Measurements from ENCODE around the gene PRKCA. TPM values are rescaled to one million over a fixed set of nuclear protein-coding genes. Genes with fewer than 3 reads are reported as not detected.
A peak's percentile ranks its signal among the peaks of the same experiment; 100 is the strongest.
"Not testable (repeated sequence)": the region's sequence is repeated elsewhere in the genome, so short reads cannot be mapped to it uniquely, and the experiment has no call there.

The PRKCA gene
- total RNA-seq: 100 to 1,000 TPM; 107 TPM
- polyA plus RNA-seq: 1 to 10 TPM; 1.1 to 5.3 TPM

DNA sequence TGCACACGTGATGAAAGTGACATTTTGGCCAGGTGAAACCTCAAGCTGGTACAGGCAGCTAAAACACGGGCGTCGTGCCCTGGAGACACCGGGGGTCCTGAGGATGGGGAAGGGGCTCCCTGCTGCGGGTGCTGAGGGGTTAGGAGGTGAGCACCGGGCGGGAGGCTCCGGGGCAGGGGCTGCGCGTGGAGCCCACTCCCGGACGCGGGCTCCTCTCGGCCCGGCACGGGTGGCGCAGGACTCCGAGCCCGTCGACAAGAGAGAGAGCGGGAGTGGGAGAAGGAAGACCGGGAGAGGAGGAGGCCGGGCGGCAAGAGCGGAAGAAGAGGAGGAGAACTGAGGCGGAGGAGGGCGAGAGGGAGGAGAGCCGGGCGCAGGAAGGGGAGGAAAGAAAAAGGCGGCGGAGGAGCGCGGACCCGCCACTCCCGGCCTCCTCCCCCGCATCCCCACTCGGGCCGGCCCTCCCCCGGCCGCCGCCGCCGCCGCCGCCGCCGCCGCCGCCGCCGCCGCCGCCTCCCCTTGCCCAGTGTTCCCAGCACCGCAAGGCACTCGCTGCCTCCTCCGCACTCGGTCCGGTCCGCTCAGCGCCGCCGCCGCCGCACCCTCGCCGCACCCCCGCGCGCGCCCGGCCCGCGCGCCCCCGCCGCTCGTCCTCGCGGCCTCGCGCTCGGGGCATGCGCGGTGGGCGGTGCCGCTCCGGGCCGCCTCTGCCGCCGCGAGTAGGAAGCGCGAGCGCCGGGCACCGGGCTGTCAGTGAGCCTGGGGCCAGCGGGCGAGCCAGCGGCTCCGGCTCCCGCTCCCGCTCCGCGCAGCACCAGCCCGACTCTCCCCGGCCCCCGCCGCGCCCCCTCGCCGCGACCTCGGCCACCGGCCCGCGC, at the start of gene PRKCA:
Gene PRKCA (plus strand): TSS at position 750 of the 878 bp plus-strand sequence.
- ChIA-PET CTCF (ENCODE audit: partially characterized antibody) (interaction anchor here (1.3 to 1.4 kb wide), 2 partner anchors 12 to 265 kb away, joined by 4 to 6 read pairs; no protein-coding TSS in a partner anchor), POLR2A (ENCODE audit: partially characterized antibody) (interaction anchor here (0.6 to 3.3 kb wide), 6 partner anchors 11 to 96 kb away, joined by 3 to 24 read pairs (median 3); no protein-coding TSS in a partner anchor)
- intact Hi-C loops (cut with micrococcal nuclease): loop anchor here (1.0 to 5.0 kb wide), 4 partner anchors 45 to 265 kb away; no protein-coding TSS in a partner anchor
- Mint-ChIP-seq H3K36me3 (peaks cover 11 to 20% of the 10 kb centered on the region in 2 donors), H3K4me1 (peaks cover 38 to 64% (median 46%) of the 10 kb centered on the region in 4 donors), H3K9me3 (peaks cover 0 to 6% (median 0%) of the 10 kb centered on the region in 8 donors), H3K27me3 (no peaks in the 10 kb centered on the region), H3K4me3 (peak within 1 kb of the TSS; percentile 94 to 100 (median 99)), H3K27ac (peak within 1 kb of the TSS; percentile 90 to 97 (median 96))
- peaks cover 43% of the 10 kb centered on the region for H3K4me1 ChIP-seq (ENCODE audit: insufficient read depth, low read length)
- peak within 1 kb of the TSS; percentile 59 for H3K27ac ChIP-seq (ENCODE audit: low read depth, low read length)
- peak within 1 kb of the TSS; percentile 63 to 86 for H3K4me3 ChIP-seq (ENCODE audit: low read length in 2 of 2)
- peak; percentile 60 to 78 (median 73) for DNase-seq
- H3K36me3 ChIP-seq (ENCODE audit: insufficient read depth, low read length): no peaks in the 10 kb centered on the region
- no peaks in the 10 kb centered on the region for H3K27me3 ChIP-seq (ENCODE audit: insufficient read depth, low read length)
- no peaks in the 10 kb centered on the region for H3K9me3 ChIP-seq (ENCODE audit: control insufficient read depth in 1 of 2, low read length in 2 of 2)

DNA sequence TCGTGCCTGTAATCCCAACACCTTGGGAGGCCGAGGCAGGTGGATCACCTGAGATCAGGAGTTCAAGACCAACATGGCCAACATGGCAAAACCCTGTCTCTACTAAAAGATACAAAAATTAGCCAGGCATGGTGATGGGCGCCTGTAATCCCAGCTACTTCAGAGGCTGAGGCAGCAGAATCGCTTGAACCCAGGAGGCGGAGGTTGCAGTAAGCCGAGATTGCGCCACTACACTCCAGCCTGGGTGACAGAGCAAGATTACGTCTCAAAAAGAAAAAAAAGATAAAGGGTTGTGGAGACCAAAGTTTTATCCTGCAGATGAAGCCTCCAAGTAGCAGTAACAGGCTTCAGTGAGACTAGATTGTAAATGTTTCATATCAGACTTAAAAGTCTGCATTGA, 49.0 kb upstream of the PRKCA start:
- DNase-seq; H3K27ac ChIP-seq (ENCODE audit: low read depth, low read length); H3K4me3 Mint-ChIP-seq; H3K36me3 Mint-ChIP-seq; H3K27me3 Mint-ChIP-seq; H3K36me3 ChIP-seq (ENCODE audit: insufficient read depth, low read length); H3K27me3 ChIP-seq (ENCODE audit: insufficient read depth, low read length); H3K4me3 ChIP-seq (ENCODE audit: low read length in 2 of 2); intact Hi-C loops (cut with micrococcal nuclease); H3K9me3 Mint-ChIP-seq; H3K9me3 ChIP-seq (ENCODE audit: control insufficient read depth in 1 of 2, low read length in 2 of 2); POLR2A ChIA-PET (ENCODE audit: partially characterized antibody); CTCF ChIA-PET (ENCODE audit: partially characterized antibody): not testable (repeated sequence)
- Mint-ChIP-seq H3K4me1 (peaks cover 16 to 31% (median 22%) of the 10 kb centered on the region in 4 donors), H3K27ac (peak overlapping the region in 2 of 7 donors; percentile 27 to 46)
- H3K4me1 ChIP-seq (ENCODE audit: insufficient read depth, low read length): peaks cover 28% of the 10 kb centered on the region

DNA sequence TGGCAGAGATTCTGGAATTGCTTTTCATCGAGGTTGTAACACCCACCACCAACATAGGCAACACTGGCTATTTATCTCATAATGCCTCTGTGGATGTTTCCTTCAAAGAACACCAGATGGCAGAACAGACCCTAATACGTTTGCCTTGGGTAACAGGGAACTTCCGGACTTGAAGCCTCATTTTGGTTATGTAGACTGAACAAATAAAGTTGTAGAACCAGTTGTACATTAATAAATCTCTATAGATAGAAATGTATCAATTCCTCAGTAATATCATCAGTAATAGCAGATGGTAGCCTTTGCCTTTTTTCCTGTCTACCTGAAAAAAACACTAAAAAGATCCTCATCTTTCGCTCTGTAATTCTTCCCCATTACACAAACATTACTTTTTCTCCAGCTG, 47.3 kb upstream of the PRKCA start:
- CTCF ChIA-PET (ENCODE audit: partially characterized antibody): interaction anchor here (0.7 to 2.8 kb wide), 13 partner anchors 9 to 651 kb away, joined by 3 to 40 read pairs (median 4); no protein-coding TSS in a partner anchor
- Histone ChIP-seq H3K27ac (ENCODE audit: low read depth, low read length) (peak overlapping the region; percentile 10), H3K36me3 (ENCODE audit: insufficient read depth, low read length) (no peaks in the 10 kb centered on the region), H3K4me1 (ENCODE audit: insufficient read depth, low read length) (peaks cover 26% of the 10 kb centered on the region), H3K9me3 (ENCODE audit: control insufficient read depth in 1 of 2, low read length in 2 of 2) (no peaks in the 10 kb centered on the region), H3K27me3 (ENCODE audit: insufficient read depth, low read length) (no peaks in the 10 kb centered on the region), H3K4me3 (ENCODE audit: low read length in 2 of 2) (no peak overlapping the region)
- Mint-ChIP-seq H3K4me1 (peaks cover 16 to 25% (median 20%) of the 10 kb centered on the region in 4 donors), H3K9me3 (no peaks in the 10 kb centered on the region), H3K4me3 (peak overlapping the region; percentile 25 to 81 (median 66)), H3K36me3 (no peaks in the 10 kb centered on the region), H3K27ac (peak overlapping the region; percentile 19 to 95 (median 81)), H3K27me3 (no peaks in the 10 kb centered on the region)
- intact Hi-C loops (cut with micrococcal nuclease): loop anchor here (1.0 to 5.0 kb wide), 6 partner anchors 47 to 651 kb away; partner anchors contain the start of gene PRKCA
- POLR2A ChIA-PET (ENCODE audit: partially characterized antibody): interaction anchor here (0.7 to 1.6 kb wide), 8 partner anchors 9 to 312 kb away, joined by 3 to 6 read pairs (median 4); no protein-coding TSS in a partner anchor
- DNase-seq: peak; percentile 64 to 74 (median 70)

DNA sequence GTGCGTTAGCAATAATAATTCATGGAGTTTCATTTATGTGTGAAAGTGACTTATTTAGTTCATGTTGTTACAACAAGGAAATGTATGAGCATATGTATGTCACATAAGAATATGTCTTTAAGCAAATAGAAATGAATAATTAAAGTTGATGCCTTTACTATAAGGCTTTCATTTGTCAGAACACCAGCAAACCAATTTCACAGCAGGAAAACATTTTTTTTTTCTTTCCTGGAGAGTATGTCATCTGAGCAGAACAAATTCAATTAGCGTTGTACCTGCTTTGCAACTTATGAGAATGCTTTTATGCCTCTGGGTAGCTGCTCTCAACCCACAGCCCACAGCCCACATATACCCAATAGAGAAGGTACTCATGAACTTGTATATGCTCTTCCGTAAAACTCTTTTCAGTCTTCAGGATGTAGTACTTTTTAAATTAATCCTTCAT, 46.9 kb upstream of the PRKCA start:
- Mint-ChIP-seq H3K4me3 (peak overlapping the region; percentile 25 to 81 (median 66)), H3K9me3 (no peaks in the 10 kb centered on the region), H3K36me3 (no peaks in the 10 kb centered on the region), H3K4me1 (peaks cover 14 to 22% (median 18%) of the 10 kb centered on the region in 4 donors), H3K27me3 (no peaks in the 10 kb centered on the region), H3K27ac (peak overlapping the region; percentile 19 to 95 (median 81))
- Histone ChIP-seq H3K36me3 (ENCODE audit: insufficient read depth, low read length) (no peaks in the 10 kb centered on the region), H3K9me3 (ENCODE audit: control insufficient read depth in 1 of 2, low read length in 2 of 2) (no peaks in the 10 kb centered on the region), H3K27ac (ENCODE audit: low read depth, low read length) (peak overlapping the region; percentile 10), H3K4me3 (ENCODE audit: low read length in 2 of 2) (no peak overlapping the region), H3K4me1 (ENCODE audit: insufficient read depth, low read length) (peaks cover 24% of the 10 kb centered on the region), H3K27me3 (ENCODE audit: insufficient read depth, low read length) (no peaks in the 10 kb centered on the region)
- intact Hi-C loops (cut with micrococcal nuclease): loop anchor here (1.0 to 5.0 kb wide), 6 partner anchors 47 to 651 kb away; partner anchors contain the start of gene PRKCA
- peak; percentile 8 to 40 (median 22) for DNase-seq
- CTCF ChIA-PET (ENCODE audit: partially characterized antibody): interaction anchor here (1.0 to 2.8 kb wide), 12 partner anchors 9 to 651 kb away, joined by 3 to 40 read pairs (median 4); no protein-coding TSS in a partner anchor
- POLR2A ChIA-PET (ENCODE audit: partially characterized antibody): interaction anchor here (1.0 to 1.6 kb wide), 7 partner anchors 9 to 312 kb away, joined by 3 to 6 read pairs (median 5); no protein-coding TSS in a partner anchor

DNA sequence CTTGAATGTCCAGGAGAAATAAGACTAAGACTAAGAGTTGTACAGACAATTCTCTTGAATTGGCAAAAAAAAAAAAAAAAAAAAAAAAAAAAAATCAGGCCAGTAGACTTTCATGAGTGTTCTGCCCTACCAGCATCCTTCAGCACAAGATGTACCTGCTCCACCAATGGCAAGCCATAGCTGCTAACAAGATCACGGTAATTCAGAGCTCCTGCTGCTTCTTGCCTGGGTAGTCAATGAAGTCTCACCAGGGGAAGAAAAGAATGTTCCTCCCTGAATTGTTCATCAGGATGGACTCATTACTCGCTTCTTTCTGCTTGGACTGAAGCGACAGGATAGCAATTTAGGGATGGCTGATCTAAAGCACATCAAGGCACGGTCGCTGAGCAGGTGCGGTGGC, 42.1 kb upstream of the PRKCA start:
- Mint-ChIP-seq H3K27ac (no peak overlapping the region), H3K4me3 (no peak overlapping the region), H3K4me1 (peaks cover 8 to 13% (median 9%) of the 10 kb centered on the region in 4 donors), H3K9me3 (peaks cover 0 to 9% (median 3%) of the 10 kb centered on the region in 8 donors), H3K27me3 (no peaks in the 10 kb centered on the region), H3K36me3 (no peaks in the 10 kb centered on the region)
- Histone ChIP-seq H3K9me3 (ENCODE audit: control insufficient read depth in 1 of 2, low read length in 2 of 2) (no peaks in the 10 kb centered on the region), H3K27me3 (ENCODE audit: insufficient read depth, low read length) (no peaks in the 10 kb centered on the region), H3K4me3 (ENCODE audit: low read length in 2 of 2) (no peak overlapping the region), H3K4me1 (ENCODE audit: insufficient read depth, low read length) (peaks cover 13% of the 10 kb centered on the region), H3K36me3 (ENCODE audit: insufficient read depth, low read length) (no peaks in the 10 kb centered on the region), H3K27ac (ENCODE audit: low read depth, low read length) (no peak overlapping the region)
- no peak for DNase-seq
- CTCF ChIA-PET (ENCODE audit: partially characterized antibody): interaction anchor here (0.6 kb wide), 1 partner anchor 443 kb away, joined by 3 read pairs; no protein-coding TSS in a partner anchor
- intact Hi-C loops (cut with micrococcal nuclease): no loop called here
- POLR2A ChIA-PET (ENCODE audit: partially characterized antibody): interaction anchor here (1.3 kb wide), 1 partner anchor 171 kb away, joined by 3 read pairs; no protein-coding TSS in a partner anchor

DNA sequence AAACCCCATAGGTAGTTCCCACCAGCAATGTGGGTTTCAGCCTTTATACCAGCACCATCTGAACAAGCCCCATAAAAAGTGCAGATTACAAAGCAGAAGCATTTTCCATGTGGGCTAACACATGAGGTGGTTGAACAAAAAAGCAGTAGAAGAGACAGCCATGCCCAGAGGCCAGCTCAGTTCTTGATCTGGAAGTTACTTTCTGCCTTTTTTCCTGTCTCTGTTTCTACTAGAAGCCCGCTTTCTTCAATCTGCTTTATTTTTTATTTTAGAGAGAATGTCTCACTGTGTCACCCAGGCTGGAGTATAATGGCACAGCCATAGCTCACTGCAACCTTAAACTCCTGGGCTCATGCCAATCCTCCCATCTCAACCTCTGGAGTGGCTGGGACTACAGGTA, 41.7 kb upstream of the PRKCA start:
- Histone ChIP-seq H3K27me3 (ENCODE audit: insufficient read depth, low read length) (no peaks in the 10 kb centered on the region), H3K27ac (ENCODE audit: low read depth, low read length) (no peak overlapping the region), H3K9me3 (ENCODE audit: control insufficient read depth in 1 of 2, low read length in 2 of 2) (no peaks in the 10 kb centered on the region), H3K4me3 (ENCODE audit: low read length in 2 of 2) (no peak overlapping the region), H3K36me3 (ENCODE audit: insufficient read depth, low read length) (no peaks in the 10 kb centered on the region), H3K4me1 (ENCODE audit: insufficient read depth, low read length) (peaks cover 9% of the 10 kb centered on the region)
- H3K4me1 Mint-ChIP-seq: peaks cover 4 to 9% (median 5%) of the 10 kb centered on the region in 4 donors
- no peaks in the 10 kb centered on the region for H3K27me3 Mint-ChIP-seq
- intact Hi-C loops (cut with micrococcal nuclease): no loop called here
- no peak for DNase-seq
- H3K4me3 Mint-ChIP-seq: no peak overlapping the region
- H3K9me3 Mint-ChIP-seq: peaks cover 0 to 9% (median 3%) of the 10 kb centered on the region in 8 donors
- no peak overlapping the region for H3K27ac Mint-ChIP-seq
- H3K36me3 Mint-ChIP-seq: no peaks in the 10 kb centered on the region
- ChIA-PET POLR2A (ENCODE audit: partially characterized antibody) (interaction anchor here (1.3 kb wide), 1 partner anchor 171 kb away, joined by 3 read pairs; no protein-coding TSS in a partner anchor), CTCF (ENCODE audit: partially characterized antibody) (interaction anchor here (0.6 kb wide), 1 partner anchor 443 kb away, joined by 3 read pairs; no protein-coding TSS in a partner anchor)

All from CD4-positive, alpha-beta memory T cell (primary cell).